ENCODE results near the gene ITGB5.

DNA sequence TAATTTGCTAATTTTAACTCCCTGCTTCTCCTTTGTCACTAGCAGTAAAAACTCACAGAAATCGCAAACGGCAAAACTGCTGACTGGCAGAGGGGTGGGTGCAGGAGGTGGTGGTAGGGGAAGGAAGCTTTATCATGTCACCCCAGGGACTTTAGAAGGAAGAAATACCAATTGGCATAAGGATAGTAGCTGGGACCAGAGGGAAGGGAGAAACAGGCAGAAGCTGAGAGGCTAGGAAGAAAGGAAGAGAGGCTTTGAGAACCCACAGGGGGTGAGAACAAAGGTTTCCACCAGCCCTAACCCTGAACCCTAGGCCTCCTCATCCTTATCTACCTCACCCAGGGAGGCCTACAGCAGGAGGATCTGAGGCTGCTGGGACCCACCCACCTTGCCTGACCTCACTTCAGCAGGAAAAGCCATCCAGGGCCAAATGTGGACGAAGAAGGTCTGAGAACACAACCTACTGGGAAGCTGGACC lies 10.7 kb downstream of the ITGB5 start:
- no peak for TF ChIP-seq CSDC2 (CRISPR knock-in tag; IDR thresholded peaks at IDR 0.05)
- TF ChIP-seq PPARA (CRISPR knock-in tag; IDR thresholded peaks at IDR 0.05; ENCODE audit: borderline replicate concordance) = no peak
- TF ChIP-seq ZFP30 (CRISPR knock-in tag; IDR thresholded peaks at IDR 0.05) = no peak
- no peak for TF ChIP-seq SNAI2 (CRISPR knock-in tag; IDR thresholded peaks at IDR 0.05)
- TF ChIP-seq TOX (CRISPR knock-in tag; IDR thresholded peaks at IDR 0.05; ENCODE audit: borderline replicate concordance) = no peak
- TF ChIP-seq, protein P1, sequence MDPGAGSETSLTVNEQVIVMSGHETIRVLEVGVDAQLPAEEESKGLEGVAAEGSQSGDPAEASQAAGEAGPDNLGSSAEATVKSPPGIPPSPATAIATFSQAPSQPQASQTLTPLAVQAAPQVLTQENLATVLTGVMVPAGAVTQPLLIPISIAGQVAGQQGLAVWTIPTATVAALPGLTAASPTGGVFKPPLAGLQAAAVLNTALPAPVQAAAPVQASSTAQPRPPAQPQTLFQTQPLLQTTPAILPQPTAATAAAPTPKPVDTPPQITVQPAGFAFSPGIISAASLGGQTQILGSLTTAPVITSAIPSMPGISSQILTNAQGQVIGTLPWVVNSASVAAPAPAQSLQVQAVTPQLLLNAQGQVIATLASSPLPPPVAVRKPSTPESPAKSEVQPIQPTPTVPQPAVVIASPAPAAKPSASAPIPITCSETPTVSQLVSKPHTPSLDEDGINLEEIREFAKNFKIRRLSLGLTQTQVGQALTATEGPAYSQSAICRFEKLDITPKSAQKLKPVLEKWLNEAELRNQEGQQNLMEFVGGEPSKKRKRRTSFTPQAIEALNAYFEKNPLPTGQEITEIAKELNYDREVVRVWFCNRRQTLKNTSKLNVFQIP (CRISPR knock-in tag; IDR thresholded peaks at IDR 0.05; ENCODE audit: borderline replicate concordance, low read depth) = no peak
- TF ChIP-seq ZFP3 (CRISPR knock-in tag; IDR thresholded peaks at IDR 0.05) = no peak
- TF ChIP-seq ZNF70 (CRISPR knock-in tag; IDR thresholded peaks at IDR 0.05) = no peak
- TF ChIP-seq, protein P2, sequence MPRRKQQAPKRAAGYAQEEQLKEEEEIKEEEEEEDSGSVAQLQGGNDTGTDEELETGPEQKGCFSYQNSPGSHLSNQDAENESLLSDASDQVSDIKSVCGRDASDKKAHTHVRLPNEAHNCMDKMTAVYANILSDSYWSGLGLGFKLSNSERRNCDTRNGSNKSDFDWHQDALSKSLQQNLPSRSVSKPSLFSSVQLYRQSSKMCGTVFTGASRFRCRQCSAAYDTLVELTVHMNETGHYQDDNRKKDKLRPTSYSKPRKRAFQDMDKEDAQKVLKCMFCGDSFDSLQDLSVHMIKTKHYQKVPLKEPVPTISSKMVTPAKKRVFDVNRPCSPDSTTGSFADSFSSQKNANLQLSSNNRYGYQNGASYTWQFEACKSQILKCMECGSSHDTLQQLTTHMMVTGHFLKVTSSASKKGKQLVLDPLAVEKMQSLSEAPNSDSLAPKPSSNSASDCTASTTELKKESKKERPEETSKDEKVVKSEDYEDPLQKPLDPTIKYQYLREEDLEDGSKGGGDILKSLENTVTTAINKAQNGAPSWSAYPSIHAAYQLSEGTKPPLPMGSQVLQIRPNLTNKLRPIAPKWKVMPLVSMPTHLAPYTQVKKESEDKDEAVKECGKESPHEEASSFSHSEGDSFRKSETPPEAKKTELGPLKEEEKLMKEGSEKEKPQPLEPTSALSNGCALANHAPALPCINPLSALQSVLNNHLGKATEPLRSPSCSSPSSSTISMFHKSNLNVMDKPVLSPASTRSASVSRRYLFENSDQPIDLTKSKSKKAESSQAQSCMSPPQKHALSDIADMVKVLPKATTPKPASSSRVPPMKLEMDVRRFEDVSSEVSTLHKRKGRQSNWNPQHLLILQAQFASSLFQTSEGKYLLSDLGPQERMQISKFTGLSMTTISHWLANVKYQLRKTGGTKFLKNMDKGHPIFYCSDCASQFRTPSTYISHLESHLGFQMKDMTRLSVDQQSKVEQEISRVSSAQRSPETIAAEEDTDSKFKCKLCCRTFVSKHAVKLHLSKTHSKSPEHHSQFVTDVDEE (CRISPR knock-in tag; IDR thresholded peaks at IDR 0.05) = no peak

Measured in SK-N-SH treated with all-trans-retinoic acid at 6 μM for 48 hours (cell line).